ENCODE results near the gene LMAN1L. TPM values are rescaled to one million over a fixed set of nuclear protein-coding genes. Genes with fewer than 3 reads are reported as not detected.
"Not testable (repeated sequence)": the region's sequence is repeated elsewhere in the genome, so short reads cannot be mapped to it uniquely, and the experiment has no call there.

LMAN1L gene
- total RNA-seq, 1 donor: 0.21 TPM

- H3K4me3 ChIP-seq (ENCODE audit: low read length): no peak overlapping the region
- no peaks in the 10 kb centered on the region for H3K27me3 ChIP-seq (ENCODE audit: insufficient read depth, low read length)
- H3K9me3 ChIP-seq (ENCODE audit: low read depth, low read length): no peaks in the 10 kb centered on the region
- peaks cover 89% of the 10 kb centered on the region for H3K4me1 ChIP-seq (ENCODE audit: insufficient read depth, low read length)
Observed at GRCh38 chr15:74778599-74778970, 34.0 kb upstream of the LMAN1L start.

- H3K4me1 ChIP-seq (ENCODE audit: insufficient read depth, low read length): peaks cover 89% of the 10 kb centered on the region
- H3K9me3 ChIP-seq (ENCODE audit: low read depth, low read length): no peaks in the 10 kb centered on the region
- H3K27me3 ChIP-seq (ENCODE audit: insufficient read depth, low read length): no peaks in the 10 kb centered on the region
- H3K4me3 ChIP-seq (ENCODE audit: low read length): no peak overlapping the region
Observed at GRCh38 chr15:74779162-74779648, 33.4 kb upstream of the LMAN1L start.

DNA sequence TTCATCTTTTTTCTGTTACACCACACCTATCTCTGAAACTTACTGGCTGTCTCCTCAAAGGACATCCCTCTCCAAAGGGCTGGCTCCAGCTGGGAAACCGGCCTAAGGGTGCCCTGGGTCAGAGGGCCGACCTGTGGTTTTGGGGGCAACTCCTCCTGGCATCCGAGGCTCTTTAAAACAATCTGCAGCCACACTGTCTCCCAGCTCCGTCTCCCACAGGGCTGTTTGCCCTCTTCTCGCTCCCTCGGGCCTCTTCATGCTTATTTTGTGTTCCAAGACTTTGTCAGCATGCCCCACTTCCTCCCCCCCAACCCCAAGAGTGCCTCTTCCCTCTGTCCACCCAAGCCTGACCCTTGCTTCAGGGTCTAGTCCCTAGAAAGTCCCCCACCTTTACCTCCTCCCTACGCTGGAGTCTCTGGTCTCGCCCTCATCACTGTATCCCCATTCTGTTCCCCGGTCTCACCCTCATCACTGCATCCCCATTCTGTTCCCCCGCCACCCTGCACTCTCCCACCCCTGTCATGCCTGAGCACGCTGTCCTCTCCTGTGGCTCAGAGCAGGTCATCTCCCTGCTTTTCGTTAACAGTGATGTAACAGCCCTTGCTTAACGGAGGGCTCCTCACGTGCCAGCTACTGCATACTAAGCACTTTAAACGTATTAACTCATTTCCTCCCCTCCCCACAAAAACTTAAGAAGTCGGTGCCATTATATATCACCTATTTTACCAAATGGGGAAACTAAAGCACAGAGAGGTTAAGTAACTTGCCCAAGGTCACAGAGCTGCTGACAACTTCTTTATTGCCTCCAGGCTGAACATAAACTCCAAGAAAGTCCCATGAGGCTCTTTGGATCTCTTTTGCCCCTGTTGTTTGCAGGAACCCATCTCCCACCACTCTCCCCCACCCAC is 31.9 kb upstream of the LMAN1L start:
- Histone ChIP-seq H3K4me1 (ENCODE audit: insufficient read depth, low read length) (peaks cover 89% of the 10 kb centered on the region), H3K27me3 (ENCODE audit: insufficient read depth, low read length) (no peaks in the 10 kb centered on the region), H3K9me3 (ENCODE audit: low read depth, low read length) (no peaks in the 10 kb centered on the region), H3K4me3 (ENCODE audit: low read length) (peak overlapping the region; percentile 98)

DNA sequence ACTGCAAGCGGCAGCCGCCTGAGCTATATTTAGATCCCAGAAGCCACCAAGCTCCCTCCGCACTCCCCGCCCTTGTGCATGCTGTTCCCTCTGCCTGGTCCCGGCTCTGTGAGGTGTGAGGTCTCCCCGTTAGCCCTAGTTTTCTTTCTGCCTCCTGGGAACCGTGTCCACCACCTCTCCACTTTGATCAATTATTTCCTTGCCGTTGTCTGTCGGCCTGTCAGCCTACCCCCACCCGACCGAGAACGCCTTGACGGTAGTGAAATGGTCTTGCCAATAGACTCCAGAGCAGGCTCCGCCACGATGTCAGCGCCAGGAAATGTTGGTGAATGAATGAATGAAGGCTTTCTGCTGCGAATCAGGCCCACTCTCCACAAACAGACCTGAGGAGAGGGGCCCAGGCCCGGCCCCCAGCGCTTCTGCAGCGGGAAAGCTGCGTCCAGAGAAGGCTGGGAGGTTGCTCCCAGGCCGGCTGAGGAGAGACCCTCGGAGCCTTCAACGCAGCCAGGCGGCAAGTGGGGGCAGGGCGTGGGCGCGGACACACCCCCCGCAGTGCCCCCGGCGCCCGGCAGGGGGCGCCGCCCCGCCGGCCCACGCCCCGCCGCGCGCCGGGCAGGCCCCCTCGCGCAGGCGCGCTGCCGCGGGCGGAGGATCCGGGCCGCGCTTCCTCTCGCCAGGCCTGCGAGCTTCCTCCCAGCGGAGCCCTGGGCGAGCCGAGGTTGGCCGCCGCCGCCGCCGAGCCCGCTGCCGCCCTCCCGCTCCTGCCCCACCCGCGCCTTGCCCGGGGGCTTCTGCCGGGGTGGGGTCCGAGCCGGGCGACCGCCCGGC is 31.0 kb upstream of the LMAN1L start, which contains the start of gene CSK:
Gene CSK, plus strand, starts transcription at position 650 of the 828 bp plus-strand sequence. CDS start 16,218 bp downstream, outside the sequence.
- Histone ChIP-seq H3K4me3 (ENCODE audit: low read length) (peak within 1 kb of the TSS; percentile 98), H3K4me1 (ENCODE audit: insufficient read depth, low read length) (peaks cover 89% of the 10 kb centered on the region), H3K9me3 (ENCODE audit: low read depth, low read length) (no peaks in the 10 kb centered on the region), H3K27me3 (ENCODE audit: insufficient read depth, low read length) (no peaks in the 10 kb centered on the region)

DNA sequence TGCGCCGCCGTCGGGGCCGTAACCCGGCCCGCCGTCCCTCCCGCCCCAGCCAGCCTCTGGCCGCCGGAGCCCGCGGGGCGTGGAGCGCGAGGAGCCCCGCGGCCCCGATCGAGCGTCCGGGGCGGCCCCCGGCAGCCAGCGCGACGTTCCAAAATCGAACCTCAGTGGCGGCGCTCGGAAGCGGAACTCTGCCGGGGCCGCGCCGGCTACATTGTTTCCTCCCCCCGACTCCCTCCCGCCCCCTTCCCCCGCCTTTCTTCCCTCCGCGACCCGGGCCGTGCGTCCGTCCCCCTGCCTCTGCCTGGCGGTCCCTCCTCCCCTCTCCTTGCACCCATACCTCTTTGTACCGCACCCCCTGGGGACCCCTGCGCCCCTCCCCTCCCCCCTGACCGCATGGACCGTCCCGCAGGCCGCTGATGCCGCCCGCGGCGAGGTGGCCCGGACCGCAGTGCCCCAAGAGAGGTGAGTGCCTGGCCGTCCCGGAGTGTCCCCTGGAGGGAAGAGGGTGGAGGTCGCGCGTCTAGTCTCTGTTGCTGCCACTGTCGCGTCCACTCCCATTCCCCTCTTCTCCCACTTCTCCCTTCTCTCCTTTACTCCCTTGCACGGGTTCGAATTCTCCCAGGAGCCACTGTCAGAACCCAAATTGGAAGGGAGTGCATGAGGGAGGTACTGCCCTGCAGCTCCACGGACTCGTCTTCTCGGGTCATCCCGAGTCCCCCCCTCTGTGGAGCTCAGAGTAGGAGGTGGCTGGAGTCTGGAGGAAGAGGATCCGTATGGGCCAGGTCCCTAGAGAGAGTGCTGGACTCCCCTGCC is 30.2 kb upstream of the LMAN1L start:
- Histone ChIP-seq H3K27me3 (ENCODE audit: insufficient read depth, low read length) (no peaks in the 10 kb centered on the region), H3K4me3 (ENCODE audit: low read length) (peak overlapping the region; percentile 98), H3K9me3 (ENCODE audit: low read depth, low read length) (no peaks in the 10 kb centered on the region), H3K4me1 (ENCODE audit: insufficient read depth, low read length) (peaks cover 88% of the 10 kb centered on the region)

DNA sequence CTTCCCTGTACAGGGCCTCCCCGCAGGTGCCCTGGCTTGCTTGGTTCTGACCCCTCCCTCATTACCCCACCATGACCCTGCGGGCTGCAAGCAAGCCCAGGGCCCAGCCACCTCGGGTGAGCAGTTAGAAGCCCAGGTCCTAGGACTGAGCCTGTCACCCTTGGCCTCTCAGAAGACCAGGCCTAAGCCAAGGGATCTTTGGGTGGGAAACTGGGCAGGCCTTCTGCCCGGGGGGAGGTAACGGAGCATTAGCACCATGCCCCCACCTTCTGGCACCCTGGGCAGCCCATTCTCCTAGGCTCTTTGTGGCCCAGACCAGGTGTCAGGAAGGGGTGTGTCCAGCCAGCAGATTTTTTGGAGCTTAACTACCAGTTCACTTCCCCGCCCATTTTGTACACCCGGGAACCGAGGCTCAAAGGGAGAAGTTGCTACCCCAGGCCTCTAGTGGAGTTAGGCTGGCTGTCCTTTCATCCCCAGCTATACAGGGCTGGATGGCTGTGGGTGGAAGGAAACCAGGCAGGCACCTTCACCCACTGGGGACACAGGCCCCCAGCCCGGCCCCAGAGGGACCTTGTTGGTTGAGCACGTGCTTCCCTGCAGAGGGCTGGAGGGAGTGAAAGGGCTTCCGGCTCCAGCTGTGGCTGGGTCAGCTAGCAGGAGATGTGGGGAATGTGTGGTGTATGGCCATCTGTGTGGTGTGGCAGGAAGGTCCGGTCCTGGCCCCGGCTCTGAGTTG is 29.4 kb upstream of the LMAN1L start:
- Histone ChIP-seq H3K27me3 (ENCODE audit: insufficient read depth, low read length) (no peaks in the 10 kb centered on the region), H3K9me3 (ENCODE audit: low read depth, low read length) (no peaks in the 10 kb centered on the region), H3K4me3 (ENCODE audit: low read length) (peak overlapping the region; percentile 98), H3K4me1 (ENCODE audit: insufficient read depth, low read length) (peaks cover 87% of the 10 kb centered on the region)

- peak overlapping the region; percentile 98 for H3K4me3 ChIP-seq (ENCODE audit: low read length)
- no peaks in the 10 kb centered on the region for H3K9me3 ChIP-seq (ENCODE audit: low read depth, low read length)
- no peaks in the 10 kb centered on the region for H3K27me3 ChIP-seq (ENCODE audit: insufficient read depth, low read length)
- H3K4me1 ChIP-seq (ENCODE audit: insufficient read depth, low read length): peaks cover 87% of the 10 kb centered on the region
Observed at GRCh38 chr15:74783808-74784175, 28.8 kb upstream of the LMAN1L start.

DNA sequence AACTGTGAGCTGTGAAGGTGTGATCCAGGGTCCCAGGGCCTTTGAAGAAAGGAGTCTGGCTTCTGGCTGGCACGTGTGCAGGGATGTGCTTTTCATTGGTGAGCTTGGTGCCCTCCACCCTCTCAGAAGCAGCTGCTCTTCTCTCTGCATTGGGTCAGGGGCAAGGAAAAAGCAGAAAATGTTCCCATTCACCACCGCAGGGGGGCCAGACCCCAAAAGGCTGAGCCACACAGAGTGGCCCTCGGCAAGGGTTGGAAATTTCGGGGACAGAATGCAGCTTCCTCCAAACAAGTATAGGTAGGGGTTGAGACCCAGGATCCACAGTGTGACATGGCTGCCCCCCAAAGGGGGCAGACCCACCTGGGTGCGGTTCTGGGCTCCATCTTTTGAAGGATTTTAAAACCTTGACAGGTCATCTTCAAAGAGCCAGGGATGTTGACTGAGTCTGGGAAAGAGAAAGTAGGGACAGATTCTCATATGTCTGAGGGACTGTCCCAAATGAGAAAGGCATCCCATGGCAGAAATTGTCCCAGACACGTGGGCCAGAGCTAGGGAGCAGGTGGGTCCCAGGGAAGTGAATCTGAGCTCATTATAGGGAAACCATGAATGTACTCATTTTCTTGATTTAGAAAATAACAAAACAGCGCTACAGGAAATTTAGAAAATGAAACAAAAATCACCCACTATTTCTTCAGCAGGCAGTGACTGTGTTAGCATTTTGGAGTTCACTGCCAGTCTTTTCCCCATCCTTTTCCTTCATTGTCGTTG is 28.0 kb upstream of the LMAN1L start:
- Histone ChIP-seq H3K4me1 (ENCODE audit: insufficient read depth, low read length) (peaks cover 87% of the 10 kb centered on the region), H3K27me3 (ENCODE audit: insufficient read depth, low read length) (no peaks in the 10 kb centered on the region), H3K9me3 (ENCODE audit: low read depth, low read length) (no peaks in the 10 kb centered on the region), H3K4me3 (ENCODE audit: low read length) (peak overlapping the region; percentile 98)

DNA sequence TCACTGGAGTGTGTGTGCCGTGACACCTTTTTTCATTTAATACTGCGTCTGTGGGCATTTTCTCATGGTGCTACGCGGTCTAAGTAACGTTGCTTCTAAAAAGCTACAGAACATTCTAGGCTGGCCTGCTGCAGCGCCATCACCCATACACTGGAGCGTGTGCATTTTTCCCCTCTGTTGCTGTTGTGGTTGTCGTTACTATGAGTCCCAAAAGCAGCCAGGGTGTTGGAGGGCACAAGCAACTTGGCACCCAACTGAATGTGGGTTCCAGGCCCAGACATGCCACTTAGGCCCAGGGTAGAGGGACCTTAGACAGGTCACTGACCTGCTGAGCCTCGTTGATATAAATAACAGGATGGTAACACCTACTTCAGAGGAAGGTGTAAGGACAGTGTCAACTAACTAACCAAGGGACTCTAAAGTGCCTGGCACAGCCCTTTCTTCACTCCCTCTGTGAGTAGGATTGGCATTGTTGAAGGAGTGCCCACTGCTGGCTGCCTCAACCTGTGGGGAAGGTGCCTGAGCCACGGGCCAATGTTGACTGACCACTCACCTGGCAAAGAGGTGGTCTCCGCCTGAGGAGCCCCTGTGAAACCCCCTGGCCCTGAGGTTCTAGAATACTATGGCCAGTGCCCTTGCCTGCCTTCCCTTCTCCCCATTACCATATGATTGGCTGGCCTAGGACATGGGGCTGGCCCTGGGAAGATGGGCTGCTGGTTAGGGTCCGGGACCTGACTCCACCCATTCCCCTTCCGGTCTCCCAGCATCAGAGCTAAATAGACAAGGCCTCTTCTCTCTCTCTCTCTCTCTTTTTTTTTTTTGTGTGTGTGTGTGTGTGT is 27.2 kb upstream of the LMAN1L start:
- peak overlapping the region; percentile 98 for H3K4me3 ChIP-seq (ENCODE audit: low read length)
- H3K27me3 ChIP-seq (ENCODE audit: insufficient read depth, low read length): no peaks in the 10 kb centered on the region
- no peaks in the 10 kb centered on the region for H3K9me3 ChIP-seq (ENCODE audit: low read depth, low read length)
- peaks cover 87% of the 10 kb centered on the region for H3K4me1 ChIP-seq (ENCODE audit: insufficient read depth, low read length)

DNA sequence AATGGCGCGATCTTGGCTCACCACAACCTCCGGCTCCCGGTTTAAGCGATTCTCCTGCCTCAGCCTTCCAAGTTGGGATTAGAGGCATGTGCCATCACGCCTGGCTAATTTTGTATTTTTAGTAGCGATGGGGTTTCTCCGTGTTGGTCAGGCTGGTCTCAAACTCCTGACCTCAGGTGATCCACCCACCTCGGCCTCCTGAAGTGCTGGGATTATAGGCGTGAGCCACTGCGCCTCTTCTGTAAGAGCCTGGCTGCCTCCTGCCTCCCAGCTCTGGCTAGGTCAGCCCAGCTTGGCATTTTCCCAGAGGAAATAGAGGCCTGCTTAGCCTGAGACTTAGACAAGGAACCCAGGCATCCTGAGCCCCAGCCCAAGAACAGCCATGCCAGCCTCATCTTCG is 26.6 kb upstream of the LMAN1L start:
- peaks cover 87% of the 10 kb centered on the region for H3K4me1 ChIP-seq (ENCODE audit: insufficient read depth, low read length)
- H3K4me3 ChIP-seq (ENCODE audit: low read length): peak overlapping the region; percentile 98
- not testable (repeated sequence) for H3K27me3 ChIP-seq (ENCODE audit: insufficient read depth, low read length); H3K9me3 ChIP-seq (ENCODE audit: low read depth, low read length)

- Histone ChIP-seq H3K27me3 (ENCODE audit: insufficient read depth, low read length) (no peaks in the 10 kb centered on the region), H3K9me3 (ENCODE audit: low read depth, low read length) (no peaks in the 10 kb centered on the region), H3K4me3 (ENCODE audit: low read length) (peak overlapping the region; percentile 98), H3K4me1 (ENCODE audit: insufficient read depth, low read length) (peaks cover 87% of the 10 kb centered on the region)
Observed at GRCh38 chr15:74786551-74787165, 26.0 kb upstream of the LMAN1L start.

GRCh38 chr15:74787251-74788041 is 25.2 kb upstream of the LMAN1L start:
- Histone ChIP-seq H3K4me1 (ENCODE audit: insufficient read depth, low read length) (peaks cover 95% of the 10 kb centered on the region), H3K4me3 (ENCODE audit: low read length) (peak overlapping the region; percentile 98), H3K9me3 (ENCODE audit: low read depth, low read length) (no peaks in the 10 kb centered on the region), H3K27me3 (ENCODE audit: insufficient read depth, low read length) (no peaks in the 10 kb centered on the region)
